ENCODE data around the gene USP54. TPM values are rescaled to one million over a fixed set of nuclear protein-coding genes. Genes with fewer than 3 reads are reported as not detected.

Gene USP54
- total and polyA plus RNA-seq, 4 donors = 1.3 to 10.4 (median 6.3) TPM

DNA sequence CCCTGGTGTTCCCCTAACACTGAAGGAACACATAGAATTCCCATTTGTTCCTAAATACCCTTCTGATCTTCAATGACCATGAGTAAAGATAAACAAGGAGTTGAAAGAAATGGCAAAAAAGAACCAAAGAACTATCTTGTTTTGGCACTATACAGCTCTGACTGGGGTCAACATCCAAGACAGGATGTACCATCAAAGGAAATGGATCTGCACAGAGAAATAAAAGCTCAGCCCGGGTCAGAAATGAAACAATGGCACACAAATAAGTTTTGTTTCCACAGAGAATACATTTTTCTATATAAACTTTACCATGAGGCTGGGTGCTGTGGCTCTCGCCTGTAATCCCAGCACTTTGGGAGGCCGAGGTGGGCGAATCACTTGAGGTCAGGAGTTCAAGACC is 18.0 kb upstream of the USP54 start:
- WGBS = 93% methylated on average over 4 of the region's 4 CpGs

DNA sequence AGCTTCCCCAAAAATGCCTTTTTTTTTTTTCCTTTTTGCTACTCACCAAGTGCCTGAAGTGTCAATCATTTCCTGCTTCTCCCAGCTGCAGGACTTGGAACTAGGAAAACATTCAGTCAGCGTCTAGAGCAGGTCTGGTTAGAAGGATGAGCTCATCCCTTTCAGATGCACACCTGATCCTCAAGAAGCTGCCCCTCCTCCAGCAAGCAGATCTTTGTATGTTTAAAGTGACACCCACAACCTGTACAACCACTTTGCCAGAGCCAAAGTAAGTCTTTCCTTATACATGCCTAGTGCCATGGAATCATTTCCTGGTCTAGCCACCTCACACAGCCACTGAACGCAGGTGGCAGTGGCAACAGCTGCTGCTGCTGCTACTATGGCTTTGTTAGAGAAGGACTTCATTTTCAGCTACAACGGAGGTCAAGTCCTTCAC is 10.4 kb upstream of the USP54 start:
- H3K4me1 ChIP-seq (ENCODE audit: control insufficient read depth in 4 of 4, insufficient read depth in 4 of 4, low read length in 3 of 4) = no peaks in the 10 kb centered on the region
- no peaks in the 10 kb centered on the region for H3K9me3 ChIP-seq (ENCODE audit: control insufficient read depth in 4 of 4, low read length in 3 of 4)
- WGBS = 80% methylated on average over 3 of the region's 3 CpGs
- no peak overlapping the region for H3K27ac ChIP-seq (ENCODE audit: low read depth in 1 of 2, low read length in 2 of 2)
- no peak overlapping the region for H3K4me3 ChIP-seq (ENCODE audit: low read depth in 1 of 3, low read length in 3 of 3)
- no peak overlapping the region for H3K9ac ChIP-seq (ENCODE audit: low read depth in 1 of 2, low read length in 2 of 2)
- TF ChIP-seq, protein P1, sequence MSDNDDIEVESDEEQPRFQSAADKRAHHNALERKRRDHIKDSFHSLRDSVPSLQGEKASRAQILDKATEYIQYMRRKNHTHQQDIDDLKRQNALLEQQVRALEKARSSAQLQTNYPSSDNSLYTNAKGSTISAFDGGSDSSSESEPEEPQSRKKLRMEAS (IDR thresholded peaks at IDR 0.05) = no peak
- no peak for TF ChIP-seq FOXA2 (IDR thresholded peaks at IDR 0.05)
- no peak for TF ChIP-seq TAF1 (conservative IDR thresholded peaks at IDR 0.05)
- TF ChIP-seq EGR1 (IDR thresholded peaks at IDR 0.05; ENCODE audit: low read depth in 2 of 2) = no peak
- TF ChIP-seq, protein P2, sequence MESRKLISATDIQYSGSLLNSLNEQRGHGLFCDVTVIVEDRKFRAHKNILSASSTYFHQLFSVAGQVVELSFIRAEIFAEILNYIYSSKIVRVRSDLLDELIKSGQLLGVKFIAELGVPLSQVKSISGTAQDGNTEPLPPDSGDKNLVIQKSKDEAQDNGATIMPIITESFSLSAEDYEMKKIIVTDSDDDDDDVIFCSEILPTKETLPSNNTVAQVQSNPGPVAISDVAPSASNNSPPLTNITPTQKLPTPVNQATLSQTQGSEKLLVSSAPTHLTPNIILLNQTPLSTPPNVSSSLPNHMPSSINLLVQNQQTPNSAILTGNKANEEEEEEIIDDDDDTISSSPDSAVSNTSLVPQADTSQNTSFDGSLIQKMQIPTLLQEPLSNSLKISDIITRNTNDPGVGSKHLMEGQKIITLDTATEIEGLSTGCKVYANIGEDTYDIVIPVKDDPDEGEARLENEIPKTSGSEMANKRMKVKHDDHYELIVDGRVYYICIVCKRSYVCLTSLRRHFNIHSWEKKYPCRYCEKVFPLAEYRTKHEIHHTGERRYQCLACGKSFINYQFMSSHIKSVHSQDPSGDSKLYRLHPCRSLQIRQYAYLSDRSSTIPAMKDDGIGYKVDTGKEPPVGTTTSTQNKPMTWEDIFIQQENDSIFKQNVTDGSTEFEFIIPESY (IDR thresholded peaks at IDR 0.05) = no peak
- TF ChIP-seq HNF4G (IDR thresholded peaks at IDR 0.05) = no peak
- TF ChIP-seq GABPA (IDR thresholded peaks at IDR 0.05 in 1 of 2, conservative IDR thresholded peaks at IDR 0.05 in 1 of 2) = no peak
- TF ChIP-seq, protein P3, sequence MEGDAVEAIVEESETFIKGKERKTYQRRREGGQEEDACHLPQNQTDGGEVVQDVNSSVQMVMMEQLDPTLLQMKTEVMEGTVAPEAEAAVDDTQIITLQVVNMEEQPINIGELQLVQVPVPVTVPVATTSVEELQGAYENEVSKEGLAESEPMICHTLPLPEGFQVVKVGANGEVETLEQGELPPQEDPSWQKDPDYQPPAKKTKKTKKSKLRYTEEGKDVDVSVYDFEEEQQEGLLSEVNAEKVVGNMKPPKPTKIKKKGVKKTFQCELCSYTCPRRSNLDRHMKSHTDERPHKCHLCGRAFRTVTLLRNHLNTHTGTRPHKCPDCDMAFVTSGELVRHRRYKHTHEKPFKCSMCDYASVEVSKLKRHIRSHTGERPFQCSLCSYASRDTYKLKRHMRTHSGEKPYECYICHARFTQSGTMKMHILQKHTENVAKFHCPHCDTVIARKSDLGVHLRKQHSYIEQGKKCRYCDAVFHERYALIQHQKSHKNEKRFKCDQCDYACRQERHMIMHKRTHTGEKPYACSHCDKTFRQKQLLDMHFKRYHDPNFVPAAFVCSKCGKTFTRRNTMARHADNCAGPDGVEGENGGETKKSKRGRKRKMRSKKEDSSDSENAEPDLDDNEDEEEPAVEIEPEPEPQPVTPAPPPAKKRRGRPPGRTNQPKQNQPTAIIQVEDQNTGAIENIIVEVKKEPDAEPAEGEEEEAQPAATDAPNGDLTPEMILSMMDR (IDR thresholded peaks at IDR 0.05; ENCODE audit: low read depth, low read length, missing input control) = no peak
- no peaks in the 10 kb centered on the region for H3K27me3 ChIP-seq (ENCODE audit: control insufficient read depth in 4 of 4, insufficient read depth in 4 of 4, low read length in 3 of 4)
- no peaks in the 10 kb centered on the region for H3K36me3 ChIP-seq (ENCODE audit: control insufficient read depth in 4 of 4, insufficient read depth in 3 of 4, low read depth in 1 of 4, low read length in 3 of 4)
- no peak for DNase-seq (ENCODE audit: low spot score)

More for the DNA sequence above, 18.0 kb upstream of the USP54 start:
- no peaks in the 10 kb centered on the region for H3K4me1 ChIP-seq (ENCODE audit: control insufficient read depth in 4 of 4, insufficient read depth in 4 of 4, low read length in 3 of 4)
- no peak overlapping the region for H3K27ac ChIP-seq (ENCODE audit: low read depth in 1 of 2, low read length in 2 of 2)
- no peaks in the 10 kb centered on the region for H3K9me3 ChIP-seq (ENCODE audit: control insufficient read depth in 4 of 4, low read length in 3 of 4)
- H3K36me3 ChIP-seq (ENCODE audit: control insufficient read depth in 4 of 4, insufficient read depth in 3 of 4, low read depth in 1 of 4, low read length in 3 of 4) = no peaks in the 10 kb centered on the region
- DNase-seq (ENCODE audit: low spot score) = no peak
- TF ChIP-seq, protein P2 (IDR thresholded peaks at IDR 0.05) = no peak
- TF ChIP-seq, protein P4, sequence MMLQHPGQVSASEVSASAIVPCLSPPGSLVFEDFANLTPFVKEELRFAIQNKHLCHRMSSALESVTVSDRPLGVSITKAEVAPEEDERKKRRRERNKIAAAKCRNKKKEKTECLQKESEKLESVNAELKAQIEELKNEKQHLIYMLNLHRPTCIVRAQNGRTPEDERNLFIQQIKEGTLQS (IDR thresholded peaks at IDR 0.05) = no peak
- TF ChIP-seq, protein P1 (IDR thresholded peaks at IDR 0.05) = no peak
- TF ChIP-seq SP1 (IDR thresholded peaks at IDR 0.05) = no peak
- TF ChIP-seq FOXA1 (IDR thresholded peaks at IDR 0.05) = no peak
- no peak for TF ChIP-seq RXRA (IDR thresholded peaks at IDR 0.05)
- TF ChIP-seq JUND (IDR thresholded peaks at IDR 0.05) = no peak
- no peak for TF ChIP-seq FOXA2 (IDR thresholded peaks at IDR 0.05)
- TF ChIP-seq, protein P3 (IDR thresholded peaks at IDR 0.05; ENCODE audit: low read depth, low read length, missing input control) = no peak
- TF ChIP-seq EGR1 (IDR thresholded peaks at IDR 0.05; ENCODE audit: low read depth in 2 of 2) = no peak
- no peak for TF ChIP-seq HNF4A (conservative IDR thresholded peaks at IDR 0.05)
- TF ChIP-seq HNF4G (IDR thresholded peaks at IDR 0.05) = no peak
- no peak for TF ChIP-seq TAF1 (conservative IDR thresholded peaks at IDR 0.05)
- TF ChIP-seq NR2F2 (IDR thresholded peaks at IDR 0.05) = no peak
- no peaks in the 10 kb centered on the region for H3K27me3 ChIP-seq (ENCODE audit: control insufficient read depth in 4 of 4, insufficient read depth in 4 of 4, low read length in 3 of 4)
- H3K9ac ChIP-seq (ENCODE audit: low read depth in 1 of 2, low read length in 2 of 2) = no peak overlapping the region
- no peak overlapping the region for H3K4me3 ChIP-seq (ENCODE audit: low read depth in 1 of 3, low read length in 3 of 3)

Data from liver (tissue), 9 donors.